ENCODE measurements around the gene ABCA3. TPM values are rescaled to one million over a fixed set of nuclear protein-coding genes. Genes with fewer than 3 reads are reported as not detected.

ABCA3 gene
- total RNA-seq, 2 experiments from 2014 or later: 7.0 to 7.7 TPM

- no peaks in the 10 kb centered on the region for H3K9me3 Mint-ChIP-seq
- ChIA-PET POLR2A (no interaction called here), CTCF (no interaction called here)
- H3K4me3 Mint-ChIP-seq: no peak overlapping the region
- Histone ChIP-seq H3K4me3 (ENCODE audit: low read length) (no peak overlapping the region), H3K27me3 (ENCODE audit: control insufficient read depth in 1 of 2, insufficient read depth in 2 of 2, low read length in 2 of 2) (no peaks in the 10 kb centered on the region), H3K9me3 (ENCODE audit: control insufficient read depth in 1 of 2, insufficient read depth in 1 of 2, low read length in 2 of 2) (no peaks in the 10 kb centered on the region), H3K36me3 (ENCODE audit: insufficient read depth, low read length) (no peaks in the 10 kb centered on the region), H3K4me1 (ENCODE audit: insufficient read depth, low read length) (no peaks in the 10 kb centered on the region), H3K27ac (ENCODE audit: low read depth in 1 of 2, low read length in 2 of 2) (no peak overlapping the region)
- no peak for DNase-seq
- intact Hi-C loops (cut with DNase I, micrococcal nuclease): no loop called here
- no peak for ATAC-seq (ENCODE audit: poor library complexity)
- no peaks in the 10 kb centered on the region for H3K27me3 Mint-ChIP-seq
- H3K36me3 Mint-ChIP-seq (ENCODE audit: low read depth): peaks cover 5% of the 10 kb centered on the region
- TF ChIP-seq, protein P1, sequence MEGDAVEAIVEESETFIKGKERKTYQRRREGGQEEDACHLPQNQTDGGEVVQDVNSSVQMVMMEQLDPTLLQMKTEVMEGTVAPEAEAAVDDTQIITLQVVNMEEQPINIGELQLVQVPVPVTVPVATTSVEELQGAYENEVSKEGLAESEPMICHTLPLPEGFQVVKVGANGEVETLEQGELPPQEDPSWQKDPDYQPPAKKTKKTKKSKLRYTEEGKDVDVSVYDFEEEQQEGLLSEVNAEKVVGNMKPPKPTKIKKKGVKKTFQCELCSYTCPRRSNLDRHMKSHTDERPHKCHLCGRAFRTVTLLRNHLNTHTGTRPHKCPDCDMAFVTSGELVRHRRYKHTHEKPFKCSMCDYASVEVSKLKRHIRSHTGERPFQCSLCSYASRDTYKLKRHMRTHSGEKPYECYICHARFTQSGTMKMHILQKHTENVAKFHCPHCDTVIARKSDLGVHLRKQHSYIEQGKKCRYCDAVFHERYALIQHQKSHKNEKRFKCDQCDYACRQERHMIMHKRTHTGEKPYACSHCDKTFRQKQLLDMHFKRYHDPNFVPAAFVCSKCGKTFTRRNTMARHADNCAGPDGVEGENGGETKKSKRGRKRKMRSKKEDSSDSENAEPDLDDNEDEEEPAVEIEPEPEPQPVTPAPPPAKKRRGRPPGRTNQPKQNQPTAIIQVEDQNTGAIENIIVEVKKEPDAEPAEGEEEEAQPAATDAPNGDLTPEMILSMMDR (IDR thresholded peaks at IDR 0.05): no peak
- no peak overlapping the region for H3K27ac Mint-ChIP-seq
- H3K4me1 Mint-ChIP-seq (ENCODE audit: low read depth): no peaks in the 10 kb centered on the region
Measured at GRCh38 chr16:2282866-2283555, 57.5 kb downstream of the ABCA3 start.

DNA sequence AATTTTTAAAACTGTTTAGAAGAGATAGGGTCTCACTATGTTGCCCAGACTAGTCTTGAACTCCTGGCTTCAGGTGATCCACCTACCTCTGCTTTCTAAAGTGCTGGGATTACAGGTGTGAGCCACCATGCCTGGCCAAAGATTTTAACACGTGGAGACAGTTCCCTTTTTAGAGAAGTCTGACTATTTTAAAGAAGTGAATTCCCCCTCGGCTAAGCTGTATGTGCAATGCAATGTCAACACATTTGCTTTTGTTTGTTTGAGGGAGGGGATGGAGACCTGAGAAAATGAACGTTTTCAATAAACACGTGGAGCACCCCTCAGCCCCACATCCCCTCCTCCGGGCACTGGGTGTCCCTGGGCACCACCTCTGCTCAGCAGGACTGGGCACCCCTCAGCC, 58.3 kb downstream of the ABCA3 start:
- no peak for ATAC-seq (ENCODE audit: poor library complexity)

GRCh38 chr16:2280981-2281542, 59.5 kb downstream of the ABCA3 start:
- intact Hi-C loops (cut with DNase I, micrococcal nuclease): no loop called here
- Mint-ChIP-seq H3K9me3 (no peaks in the 10 kb centered on the region), H3K27ac (no peak overlapping the region), H3K4me3 (no peak overlapping the region), H3K36me3 (ENCODE audit: low read depth) (peaks cover 5% of the 10 kb centered on the region), H3K27me3 (no peaks in the 10 kb centered on the region), H3K4me1 (ENCODE audit: low read depth) (no peaks in the 10 kb centered on the region)
- TF ChIP-seq, protein P1 (IDR thresholded peaks at IDR 0.05): no peak
- Histone ChIP-seq H3K4me1 (ENCODE audit: insufficient read depth, low read length) (no peaks in the 10 kb centered on the region), H3K9me3 (ENCODE audit: control insufficient read depth in 1 of 2, insufficient read depth in 1 of 2, low read length in 2 of 2) (no peaks in the 10 kb centered on the region), H3K36me3 (ENCODE audit: insufficient read depth, low read length) (no peaks in the 10 kb centered on the region), H3K4me3 (ENCODE audit: low read length) (no peak overlapping the region), H3K27me3 (ENCODE audit: control insufficient read depth in 1 of 2, insufficient read depth in 2 of 2, low read length in 2 of 2) (no peaks in the 10 kb centered on the region), H3K27ac (ENCODE audit: low read depth in 1 of 2, low read length in 2 of 2) (no peak overlapping the region)
- POLR2A ChIA-PET: no interaction called here
- CTCF ChIA-PET: no interaction called here
- DNase-seq: no peak
- ATAC-seq (ENCODE audit: poor library complexity): no peak

More for the DNA sequence above, 58.3 kb downstream of the ABCA3 start:
- Mint-ChIP-seq H3K4me3 (no peak overlapping the region), H3K36me3 (ENCODE audit: low read depth) (peaks cover 5% of the 10 kb centered on the region), H3K27ac (no peak overlapping the region), H3K27me3 (no peaks in the 10 kb centered on the region), H3K4me1 (ENCODE audit: low read depth) (no peaks in the 10 kb centered on the region), H3K9me3 (no peaks in the 10 kb centered on the region)
- Histone ChIP-seq H3K4me1 (ENCODE audit: insufficient read depth, low read length) (no peaks in the 10 kb centered on the region), H3K9me3 (ENCODE audit: control insufficient read depth in 1 of 2, insufficient read depth in 1 of 2, low read length in 2 of 2) (no peaks in the 10 kb centered on the region), H3K27ac (ENCODE audit: low read depth in 1 of 2, low read length in 2 of 2) (no peak overlapping the region), H3K4me3 (ENCODE audit: low read length) (no peak overlapping the region), H3K36me3 (ENCODE audit: insufficient read depth, low read length) (no peaks in the 10 kb centered on the region), H3K27me3 (ENCODE audit: control insufficient read depth in 1 of 2, insufficient read depth in 2 of 2, low read length in 2 of 2) (no peaks in the 10 kb centered on the region)
- DNase-seq: no peak
- ChIA-PET CTCF (no interaction called here), POLR2A (no interaction called here)
- TF ChIP-seq, protein P1 (IDR thresholded peaks at IDR 0.05): no peak
- intact Hi-C loops (cut with DNase I, micrococcal nuclease): no loop called here
